Measurements from ENCODE around the gene KRTAP10-11.

DNA sequence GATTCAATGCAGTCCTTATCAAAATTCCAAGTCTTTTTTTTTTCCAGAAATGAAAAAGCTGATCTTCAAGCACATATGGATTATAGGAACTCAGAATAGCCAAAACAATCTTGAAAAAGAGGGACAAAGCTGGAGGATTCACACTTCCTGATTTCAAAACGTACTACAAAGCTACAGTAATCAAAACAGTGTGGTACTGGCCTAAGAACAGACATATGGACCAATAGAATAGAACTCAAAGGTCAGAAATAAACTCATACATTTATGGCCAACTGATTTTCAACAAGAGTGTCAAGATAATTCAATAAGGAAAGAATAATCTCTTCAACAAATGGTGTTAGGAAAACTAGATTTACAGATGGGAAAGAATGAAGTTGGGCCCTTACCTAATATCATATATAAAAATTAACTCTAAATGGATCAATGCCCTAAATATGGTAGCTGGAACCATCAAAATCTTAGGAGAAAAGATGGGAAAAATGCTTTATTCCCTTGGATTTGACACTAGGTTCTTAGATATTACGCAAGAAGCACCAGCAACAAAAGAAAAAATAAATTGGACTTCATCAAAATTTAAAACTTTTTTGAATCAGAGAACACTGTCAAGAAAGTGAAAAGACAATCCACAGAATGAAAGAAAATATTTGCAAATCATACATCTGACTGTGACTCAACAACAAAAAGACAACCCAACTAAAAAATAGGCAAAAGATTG lies 46.7 kb downstream of the KRTAP10-11 start:
- no peak for TF ChIP-seq POLR2AphosphoS5 (IDR thresholded peaks at IDR 0.05; ENCODE audit: low read depth, low read length)
- TF ChIP-seq POLR2A (IDR thresholded peaks at IDR 0.05; ENCODE audit: low read depth, low read length) = no peak
- no peak for TF ChIP-seq TAF1 (IDR thresholded peaks at IDR 0.05; ENCODE audit: borderline replicate concordance, low read depth, low read length)

Measured in GM12892 (cell line).